NT2/D1 (cell line): ENCODE data around the gene AFAP1L1.
"Not testable (repeated sequence)": the region's sequence is repeated elsewhere in the genome, so short reads cannot be mapped to it uniquely, and the experiment has no call there.

Source experiments
- DNase-seq: peaks from one replicate; pipeline ENCODE4 v3.0.0-alpha.2; 2011; ENCODE audit warnings: low read depth, low spot score
- H3K27me3 ChIP-seq: 2 replicates; pipeline ENCODE4 v1.6.0; 2011; ENCODE audit warnings: mild to moderate bottlenecking; ENCODE audit not compliant: insufficient read length, insufficient read depth
- H3K36me3 ChIP-seq: 2 replicates; pipeline ENCODE4 v1.6.1; 2011; ENCODE audit warnings: mild to moderate bottlenecking, low read length, mixed read lengths; ENCODE audit not compliant: insufficient read depth, insufficient read length
- H3K4me1 ChIP-seq: 2 replicates; pipeline ENCODE4 v1.5.1; 2011; ENCODE audit not compliant: insufficient read depth, insufficient read length
- H3K4me3 ChIP-seq: 2 replicates; pipeline ENCODE4 v1.5.1; 2011; ENCODE audit warnings: low read depth; ENCODE audit not compliant: insufficient read length
- H3K9ac ChIP-seq: 2 replicates; pipeline ENCODE4 v1.6.0; 2011; ENCODE audit warnings: low read depth; ENCODE audit not compliant: insufficient read length
- H3K9me3 ChIP-seq: 2 replicates; pipeline ENCODE4 v1.5.1; 2011; ENCODE audit warnings: mild to moderate bottlenecking, low read length; ENCODE audit not compliant: insufficient read depth
- SUZ12 ChIP-seq: IDR thresholded peaks from 2 replicates; pipeline ENCODE4 v1.6.1; 2011; ENCODE audit not compliant: insufficient read length, insufficient read depth; ENCODE audit errors: extremely low read depth
- YY1 ChIP-seq: IDR thresholded peaks from 2 replicates; pipeline ENCODE4 v1.6.1; 2011; ENCODE audit not compliant: insufficient read length, insufficient read depth
- ZNF274 ChIP-seq: IDR thresholded peaks from 2 replicates; pipeline ENCODE4 v1.6.1; 2011; ENCODE audit warnings: mild to moderate bottlenecking, low read depth, low read length

AFAP1L1 gene

GRCh38 chr5:149262315-149262714 is 9.3 kb upstream of the AFAP1L1 start:
- H3K9me3 ChIP-seq, result no peaks in the 10 kb centered on the region
- H3K27me3 ChIP-seq, result peaks cover 5% of the 10 kb centered on the region
- no peak overlapping the region for H3K9ac ChIP-seq
- no peak for TF ChIP-seq ZNF274
- TF ChIP-seq SUZ12, result no peak
- no peak for TF ChIP-seq YY1
- no peaks in the 10 kb centered on the region for H3K36me3 ChIP-seq
- H3K4me3 ChIP-seq, result no peak overlapping the region
- no peaks in the 10 kb centered on the region for H3K4me1 ChIP-seq
- DNase-seq, result no peak

- Histone ChIP-seq H3K27me3 (peaks cover 5% of the 10 kb centered on the region), H3K36me3 (no peaks in the 10 kb centered on the region), H3K4me1 (no peaks in the 10 kb centered on the region), H3K9ac (no peak overlapping the region), H3K4me3 (no peak overlapping the region), H3K9me3 (no peaks in the 10 kb centered on the region)
- no peak for DNase-seq
- TF ChIP-seq SUZ12 (no peak), YY1 (no peak), ZNF274 (no peak)
These were observed 7.1 kb upstream of the AFAP1L1 start for GRCh38 chr5:149264439-149265067.

- DNase-seq, result no peak
- H3K9me3 ChIP-seq, result no peaks in the 10 kb centered on the region
- no peak overlapping the region for H3K4me3 ChIP-seq
- peaks cover 5% of the 10 kb centered on the region for H3K27me3 ChIP-seq
- TF ChIP-seq ZNF274, result no peak
- TF ChIP-seq YY1, result no peak
- TF ChIP-seq SUZ12, result no peak
- no peak overlapping the region for H3K9ac ChIP-seq
- H3K36me3 ChIP-seq, result no peaks in the 10 kb centered on the region
- H3K4me1 ChIP-seq, result no peaks in the 10 kb centered on the region
These were observed 6.6 kb upstream of the AFAP1L1 start for GRCh38 chr5:149265068-149265465.

- Histone ChIP-seq H3K4me3 (no peak overlapping the region), H3K27me3 (peaks cover 7% of the 10 kb centered on the region), H3K4me1 (no peaks in the 10 kb centered on the region), H3K9ac (no peak overlapping the region), H3K36me3 (no peaks in the 10 kb centered on the region), H3K9me3 (no peaks in the 10 kb centered on the region)
- DNase-seq, result no peak
- no peak for TF ChIP-seq YY1
- no peak for TF ChIP-seq ZNF274
- TF ChIP-seq SUZ12, result no peak
These were observed 6.1 kb upstream of the AFAP1L1 start for GRCh38 chr5:149265597-149265996.

- Histone ChIP-seq H3K9me3 (no peaks in the 10 kb centered on the region), H3K27me3 (peaks cover 16% of the 10 kb centered on the region), H3K4me1 (no peaks in the 10 kb centered on the region), H3K36me3 (no peaks in the 10 kb centered on the region), H3K4me3 (no peak overlapping the region), H3K9ac (no peak overlapping the region)
- TF ChIP-seq YY1 (no peak), ZNF274 (no peak), SUZ12 (no peak)
- DNase-seq, result no peak
These were observed 4.3 kb upstream of the AFAP1L1 start for GRCh38 chr5:149267241-149267973.

GRCh38 chr5:149268928-149269557 is 2.6 kb upstream of the AFAP1L1 start:
- Histone ChIP-seq H3K4me3 (no peak overlapping the region), H3K9ac (no peak overlapping the region), H3K27me3 (peaks cover 26% of the 10 kb centered on the region), H3K9me3 (no peaks in the 10 kb centered on the region), H3K36me3 (no peaks in the 10 kb centered on the region), H3K4me1 (no peaks in the 10 kb centered on the region)
- no peak for DNase-seq
- TF ChIP-seq YY1 (no peak), ZNF274 (no peak), SUZ12 (no peak)

GRCh38 chr5:149271195-149271715 is 404 bp upstream of the AFAP1L1 start:
- Histone ChIP-seq H3K36me3 (no peaks in the 10 kb centered on the region), H3K27me3 (peaks cover 21% of the 10 kb centered on the region), H3K4me3 (peak overlapping the region; percentile 59), H3K9me3 (no peaks in the 10 kb centered on the region), H3K4me1 (no peaks in the 10 kb centered on the region), H3K9ac (peak overlapping the region; percentile 76)
- TF ChIP-seq YY1 (no peak), SUZ12 (no peak), ZNF274 (no peak)
- no peak for DNase-seq

- H3K4me1 ChIP-seq, H3K9me3 ChIP-seq, H3K36me3 ChIP-seq, DNase-seq, H3K9ac ChIP-seq, H3K4me3 ChIP-seq: not testable (repeated sequence)
- peaks cover 21% of the 10 kb centered on the region for H3K27me3 ChIP-seq
These were observed 1.1 kb downstream of the AFAP1L1 start for GRCh38 chr5:149272781-149273180.
